Measurements from ENCODE around the gene ANKRD55. TPM values are rescaled to one million over a fixed set of nuclear protein-coding genes. Genes with fewer than 3 reads are reported as not detected.

The ANKRD55 gene
- total and polyA plus RNA-seq, 2 of the 8 experiments (the other 6 are each of a cell fraction or from before 2014, with no cell fraction given): not detected

GRCh38 chr5:56070851-56071465 is 162.2 kb downstream of the ANKRD55 start (continued):
- TF ChIP-seq CHD7 (IDR thresholded peaks at IDR 0.05; ENCODE audit: insufficient replicate concordance, low read length) (no peak), KDM5A (IDR thresholded peaks at IDR 0.05; ENCODE audit: low read length) (no peak), CREB1 (IDR thresholded peaks at IDR 0.05) (no peak), CEBPB (IDR thresholded peaks at IDR 0.05; ENCODE audit: low read depth, low read length) (no peak), CTBP2 (IDR thresholded peaks at IDR 0.05; ENCODE audit: borderline replicate concordance, insufficient read depth, insufficient read length, low read length) (no peak), POLR2A (IDR thresholded peaks at IDR 0.05; ENCODE audit: control extremely low read depth in 1 of 2, low read depth in 2 of 2, low read length in 2 of 2) (no peak), NRF1 (IDR thresholded peaks at IDR 0.05; ENCODE audit: low read depth, low read length) (no peak)
